SIG-M5 (cell line): ENCODE measurements around the gene UNC13B.
"Not testable (repeated sequence)": the region's sequence is repeated elsewhere in the genome, so short reads cannot be mapped to it uniquely, and the experiment has no call there.

ENCODE experiments used
- DNase-seq: peaks from one replicate; lab custom pipeline; 2025; lab: John Stamatoyannopoulos, UW

UNC13B gene

GRCh38 chr9:35163413-35163812, 1.6 kb downstream of the UNC13B start:
- no peak for DNase-seq

DNA sequence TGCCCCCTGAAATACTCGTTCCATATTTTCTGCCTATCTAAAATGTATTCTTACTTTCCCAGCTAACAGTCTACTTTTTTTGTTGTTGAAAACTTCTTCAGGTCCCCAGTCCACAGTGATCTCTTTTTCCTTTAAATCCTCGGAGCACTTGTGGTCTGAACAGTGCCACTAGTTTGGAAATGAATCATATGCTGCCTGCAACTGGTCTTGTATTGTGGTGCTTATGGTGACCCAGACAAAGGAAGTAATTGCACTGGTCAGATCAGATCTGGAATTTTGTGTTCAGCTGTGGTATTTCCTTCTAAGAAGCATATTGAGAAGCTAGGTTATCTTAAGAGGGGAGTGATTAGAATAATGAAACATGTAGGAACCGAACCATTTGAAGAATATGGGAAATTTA, 2.9 kb downstream of the UNC13B start:
- DNase-seq, result no peak

DNA sequence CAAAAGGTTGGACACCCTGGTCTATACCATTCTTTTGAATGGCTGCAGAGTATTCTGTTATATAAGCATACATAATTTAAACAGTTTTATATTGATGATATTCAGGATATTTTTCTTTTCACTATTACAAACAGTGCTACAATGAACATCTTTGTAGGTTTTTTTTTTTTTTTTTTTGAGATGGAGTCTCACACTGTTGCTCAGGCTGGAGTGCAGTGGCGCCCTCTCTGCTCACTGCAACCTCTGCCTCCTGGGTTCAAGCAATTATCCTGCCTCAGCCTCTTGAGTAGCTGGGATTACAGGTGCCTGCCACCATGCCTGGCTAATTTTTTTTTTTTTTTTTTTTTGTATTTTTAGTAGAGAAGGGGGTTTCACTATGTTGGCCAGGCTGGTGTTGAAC, 5.6 kb downstream of the UNC13B start:
- DNase-seq, result not testable (repeated sequence)

DNA sequence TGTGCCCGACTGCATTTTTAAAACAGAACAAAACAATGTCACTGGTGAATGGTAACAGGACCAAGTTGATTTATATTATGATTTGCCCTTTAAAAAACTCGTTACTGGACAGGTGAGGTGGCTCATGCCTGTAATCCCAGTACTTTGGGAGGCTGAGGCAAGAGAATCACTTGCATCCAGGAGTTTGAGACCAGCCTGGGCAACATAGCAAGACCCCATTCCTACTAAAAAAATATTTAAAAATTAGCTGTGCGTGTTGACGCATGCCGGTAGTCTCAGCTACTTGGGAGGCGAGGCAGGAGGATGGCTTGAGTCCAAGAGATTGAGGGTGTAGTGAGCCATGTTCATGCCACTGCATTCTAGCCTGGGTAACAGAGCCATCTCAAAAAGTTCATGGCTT, 7.2 kb downstream of the UNC13B start:
- no peak for DNase-seq

DNA sequence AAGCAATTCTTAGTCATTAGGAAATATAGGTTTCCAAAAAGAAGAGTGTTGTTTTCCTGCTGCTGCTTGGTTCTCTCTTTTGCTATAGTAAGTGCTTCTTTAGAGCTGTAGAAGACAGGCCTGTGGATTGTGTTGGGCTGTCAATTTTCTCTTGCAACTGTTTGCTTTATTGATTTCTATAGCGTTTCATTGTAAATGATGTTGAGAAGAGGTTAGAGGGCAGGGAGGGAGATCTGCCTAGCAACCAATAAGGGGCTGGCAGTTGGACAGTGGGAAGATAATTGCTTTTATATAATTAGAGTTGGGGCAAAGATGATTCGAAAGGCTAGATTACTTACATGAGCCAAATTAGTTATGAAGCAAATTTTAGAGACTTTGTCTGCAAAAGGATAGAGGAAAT, 11.1 kb downstream of the UNC13B start:
- no peak for DNase-seq

DNA sequence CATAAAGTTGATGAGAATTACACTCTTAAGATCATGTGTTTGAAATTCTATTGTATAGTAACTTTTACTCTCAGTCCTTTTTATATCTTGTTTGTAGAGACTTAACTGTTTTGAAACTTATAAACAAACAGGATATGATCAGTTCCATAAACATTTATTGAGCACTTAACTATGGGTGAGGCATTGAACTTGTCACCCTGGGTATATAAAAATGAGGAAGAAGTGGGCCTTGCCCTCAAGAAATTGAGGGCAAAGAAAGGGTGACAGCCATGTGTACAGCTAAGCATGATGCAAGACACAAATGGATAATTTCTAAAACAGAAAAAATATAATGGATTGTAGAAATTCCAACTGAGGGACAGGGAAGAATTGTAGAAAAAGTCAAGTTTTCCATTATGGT, 15.7 kb downstream of the UNC13B start:
- DNase-seq, result no peak

GRCh38 chr9:35179347-35180280, 17.8 kb downstream of the UNC13B start:
- no peak for DNase-seq

- DNase-seq, result no peak
These were observed 19.0 kb downstream of the UNC13B start for GRCh38 chr9:35180801-35181200.

DNA sequence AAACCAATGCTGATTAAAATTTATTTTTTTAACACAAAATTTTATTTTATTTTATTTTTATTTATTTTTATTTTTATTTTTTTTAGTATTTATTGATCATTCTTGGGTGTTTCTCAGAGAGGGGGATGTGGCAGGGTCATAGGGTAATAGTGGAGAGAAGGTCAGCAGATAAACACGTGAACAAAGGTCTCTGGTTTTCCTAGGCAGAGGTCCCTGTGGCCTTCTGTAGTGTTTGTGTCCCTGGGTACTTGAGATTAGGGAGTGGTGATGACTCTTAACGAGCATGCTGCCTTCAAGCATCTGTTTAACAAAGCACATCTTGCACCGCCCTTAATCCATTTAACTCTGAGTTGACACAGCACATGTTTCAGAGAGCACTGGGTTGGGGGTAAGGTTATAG, 20.6 kb downstream of the UNC13B start:
- DNase-seq, result not testable (repeated sequence)

DNA sequence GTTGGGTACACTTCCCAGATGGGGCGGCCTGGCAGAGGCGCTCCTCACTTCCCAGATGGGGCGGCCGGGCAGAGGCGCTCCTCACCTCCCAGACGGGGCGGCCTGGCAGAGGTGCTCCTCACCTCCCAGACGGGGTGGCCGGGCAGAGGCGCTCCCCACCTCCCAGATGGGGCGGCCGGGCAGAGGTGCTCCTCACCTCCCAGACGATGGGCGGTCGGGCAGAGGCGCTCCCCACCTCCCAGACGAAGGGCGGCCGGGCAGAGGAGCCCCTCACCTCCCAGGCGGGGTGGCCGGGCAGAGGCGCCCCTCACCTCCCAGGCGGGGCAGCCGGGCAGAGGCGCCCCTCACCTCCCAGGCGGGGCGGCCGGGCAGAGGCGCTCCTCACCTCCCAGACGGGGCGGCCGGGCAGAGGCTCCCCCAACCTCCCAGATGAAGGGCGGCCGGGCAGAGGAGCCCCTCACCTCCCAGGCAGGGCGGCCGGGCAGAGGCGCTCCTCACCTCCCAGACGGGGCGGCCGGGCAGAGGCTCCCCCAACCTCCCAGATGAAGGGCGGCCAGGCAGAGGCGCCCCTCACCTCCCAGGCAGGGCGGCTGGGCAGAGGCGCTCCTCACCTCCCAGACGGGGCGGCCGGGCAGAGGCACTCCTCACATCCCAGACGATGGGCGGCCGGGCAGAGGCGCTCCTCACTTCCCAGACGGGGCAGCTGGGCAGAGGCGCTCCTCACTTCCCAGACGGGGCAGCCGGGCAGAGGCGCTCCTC, 21.4 kb downstream of the UNC13B start:
- DNase-seq, result not testable (repeated sequence)

DNA sequence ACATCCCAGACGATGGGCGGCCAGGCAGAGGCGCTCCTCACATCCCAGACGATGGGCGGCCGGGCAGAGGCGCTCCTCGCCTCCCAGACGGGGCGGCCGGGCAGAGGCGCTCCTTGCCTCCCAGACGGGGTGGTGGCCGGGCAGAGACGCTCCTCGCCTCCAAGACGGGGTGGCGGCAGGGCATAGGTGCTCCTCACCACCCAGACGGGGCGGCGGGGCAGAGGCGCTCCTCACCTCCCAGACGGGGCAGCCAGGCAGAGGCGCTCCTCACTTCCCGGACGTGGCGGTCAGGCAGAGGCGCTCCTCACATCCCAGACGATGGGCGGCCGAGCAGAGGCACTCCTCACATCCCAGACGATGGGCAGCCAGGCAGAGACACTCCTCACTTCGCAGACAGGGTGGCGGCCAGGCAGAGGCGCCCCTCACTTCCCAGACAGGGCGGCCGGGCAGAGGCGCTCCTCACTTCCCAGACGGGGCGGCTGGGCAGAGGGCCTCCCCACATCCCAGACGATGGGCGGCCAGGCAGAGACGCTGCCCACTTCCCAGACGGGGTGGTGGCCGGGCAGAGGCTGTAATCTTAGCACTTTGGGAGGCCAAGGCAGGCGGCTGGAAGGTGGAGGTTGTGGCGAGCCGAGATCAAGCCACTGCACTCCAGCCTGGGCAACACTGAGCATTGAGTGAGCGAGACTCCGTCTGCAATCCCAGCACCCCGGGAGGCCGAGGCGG, 22.1 kb downstream of the UNC13B start:
- DNase-seq, result not testable (repeated sequence)

GRCh38 chr9:35186524-35186923, 24.7 kb downstream of the UNC13B start:
- no peak for DNase-seq

DNA sequence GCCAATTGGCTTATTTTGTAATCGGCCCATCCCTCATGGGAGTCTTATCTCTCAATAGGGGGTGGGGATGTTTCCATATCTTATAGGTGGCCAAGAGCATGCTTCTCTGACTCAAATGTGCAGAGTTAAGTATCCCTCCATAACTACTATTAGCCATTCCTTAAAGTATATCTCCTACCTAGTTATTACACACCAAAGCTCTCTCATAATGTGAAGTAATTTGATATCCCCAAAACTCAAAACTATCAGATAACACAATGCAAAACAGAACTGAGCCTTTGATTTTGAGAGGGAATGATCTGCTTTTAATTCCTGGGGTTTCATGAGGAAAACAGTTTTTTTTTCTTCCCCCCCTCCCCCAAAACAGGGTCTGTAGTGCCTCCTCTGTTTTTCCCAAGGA, 28.4 kb downstream of the UNC13B start:
- no peak for DNase-seq

DNA sequence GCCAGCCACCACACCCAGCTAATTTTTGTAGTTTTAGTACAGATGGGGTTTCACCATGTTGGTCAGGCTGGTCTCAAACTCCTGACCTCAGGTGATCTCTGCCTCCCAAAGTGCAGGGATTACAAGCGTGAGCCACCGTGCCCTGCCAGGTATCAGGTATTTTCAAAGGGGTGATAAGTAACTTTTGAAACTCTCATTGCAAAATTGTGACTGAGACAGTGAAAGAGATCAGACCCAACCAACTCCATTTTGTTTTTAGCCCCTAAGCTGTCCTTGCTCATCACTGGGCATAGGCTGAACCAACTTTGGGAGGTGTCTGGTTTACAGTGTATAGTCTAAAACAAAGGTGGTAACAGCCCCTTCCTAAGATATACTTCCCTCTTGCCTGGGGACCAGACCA, 29.3 kb downstream of the UNC13B start:
- DNase-seq, result no peak

DNA sequence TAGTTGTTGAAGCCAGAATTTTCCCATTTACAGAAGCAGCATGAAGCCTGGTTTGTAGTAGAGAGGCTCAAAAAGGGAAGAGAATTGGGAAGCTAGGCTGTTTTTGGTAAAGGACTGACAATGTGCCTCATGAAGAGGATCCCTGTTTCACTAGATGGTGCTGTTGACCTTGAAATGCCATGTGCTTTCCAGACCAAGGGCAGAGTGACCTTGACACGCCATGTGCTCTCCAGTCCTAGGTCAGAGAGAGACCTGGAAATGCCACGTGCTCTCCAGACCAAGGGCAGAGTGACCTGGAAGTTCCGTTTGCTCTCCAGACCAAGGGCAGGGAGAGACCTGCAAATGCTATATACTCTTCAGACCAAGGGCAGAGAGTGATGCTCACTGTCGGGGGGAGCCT, 32.0 kb downstream of the UNC13B start:
- DNase-seq, result no peak

DNA sequence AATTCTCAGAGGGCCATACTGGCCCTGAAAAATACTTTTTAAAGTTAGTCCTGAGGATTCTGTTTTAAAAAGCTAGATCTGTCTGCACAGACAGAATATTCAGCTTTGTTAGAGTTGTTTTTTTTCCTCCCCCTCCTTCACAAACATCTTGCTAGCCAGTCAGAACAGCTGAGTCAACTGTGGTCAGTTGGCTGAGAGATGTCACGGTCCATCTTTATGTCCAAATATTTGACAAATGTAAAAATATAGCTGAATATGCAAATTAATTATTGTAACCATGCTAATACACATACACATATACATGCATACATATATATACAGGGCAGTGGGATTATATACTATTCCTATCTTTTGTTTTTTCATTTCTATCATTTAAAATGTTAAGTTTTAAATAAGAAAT, 33.9 kb downstream of the UNC13B start:
- DNase-seq, result no peak

DNA sequence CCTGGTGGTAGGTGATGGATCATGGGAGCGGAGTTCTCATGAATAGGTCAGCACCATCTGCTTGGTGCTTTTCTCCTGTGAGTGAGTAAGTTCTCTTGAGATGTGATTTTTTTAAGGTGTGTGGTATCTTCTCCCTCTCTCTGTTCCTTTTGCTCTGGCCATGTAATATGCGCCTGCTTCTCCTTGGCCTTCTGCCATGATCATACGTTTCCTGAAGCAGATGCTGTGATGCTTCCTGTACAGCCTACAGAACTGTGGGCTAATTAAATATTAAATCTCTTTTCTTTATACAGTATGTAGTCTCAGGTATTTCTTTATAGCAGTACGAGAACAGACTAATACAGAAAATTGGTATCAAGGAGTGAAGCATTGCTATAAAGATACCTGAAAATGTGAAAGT, 36.4 kb downstream of the UNC13B start:
- no peak for DNase-seq

GRCh38 chr9:35203528-35203927, 41.7 kb downstream of the UNC13B start:
- no peak for DNase-seq

GRCh38 chr9:35205340-35205739, 43.5 kb downstream of the UNC13B start:
- DNase-seq, result no peak

DNA sequence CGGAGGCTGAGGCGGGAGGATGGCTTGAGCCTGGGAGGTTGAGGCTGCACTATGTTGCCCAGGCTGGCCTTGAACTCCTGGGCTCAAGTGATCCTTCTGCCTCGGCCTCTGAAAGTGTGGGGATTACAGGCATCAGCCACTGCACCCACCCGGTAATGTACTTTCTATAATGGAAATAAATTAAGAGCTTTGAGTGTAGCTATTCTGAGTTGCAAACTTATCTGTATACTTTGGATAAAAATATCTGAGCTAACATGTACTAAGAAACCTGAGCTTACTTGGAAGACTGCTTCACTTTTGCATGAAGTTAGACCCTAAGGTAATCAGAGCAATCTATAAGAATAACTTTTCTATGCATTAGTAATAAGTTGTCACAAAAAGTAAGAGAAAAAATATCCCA, 50.0 kb downstream of the UNC13B start:
- DNase-seq, result no peak

GRCh38 chr9:35220659-35221338, 59.0 kb downstream of the UNC13B start:
- no peak for DNase-seq

DNA sequence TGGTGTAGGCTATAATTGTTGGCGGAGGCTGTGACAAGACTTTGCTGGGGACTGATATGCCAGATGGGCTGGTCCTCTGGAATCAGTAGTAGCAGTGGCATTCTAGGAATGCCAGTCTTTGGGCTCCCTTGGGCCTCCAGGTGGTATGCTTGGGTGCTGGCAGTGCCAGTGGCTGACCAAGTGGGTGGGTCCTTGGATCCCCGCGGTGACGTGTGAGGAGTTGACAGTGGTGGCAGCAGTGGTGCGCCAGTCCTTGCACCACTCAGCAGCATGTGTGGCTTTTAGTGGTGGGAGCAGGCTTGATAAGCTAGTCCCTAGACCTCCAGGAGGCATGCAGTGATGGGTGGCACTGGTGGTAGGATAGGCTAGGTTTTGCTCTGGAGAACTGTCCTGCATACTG, 63.9 kb downstream of the UNC13B start:
- no peak for DNase-seq
